GM19324 (cell line): ENCODE measurements around the gene JUP.
"Not testable (repeated sequence)": the region's sequence is repeated elsewhere in the genome, so short reads cannot be mapped to it uniquely, and the experiment has no call there.

Experiments
- ATAC-seq: cut with Tn5 transposase; IDR thresholded peaks from one replicate; pipeline ENCODE4 v1.9.1; 2021; ENCODE audit warnings: mild to moderate bottlenecking, moderate library complexity; ENCODE audit not compliant: unreplicated experiment, low FRiP score

Gene JUP

GRCh38 chr17:41786227-41787020 is at the start of gene JUP:
JUP (minus strand) TSS chr17:41786711; CDS start chr17:41771854, 14,857 bp downstream.
- no peak for ATAC-seq

- peak; percentile 75 for ATAC-seq
Measured at GRCh38 chr17:41835800-41836549, 49.5 kb upstream of the JUP start, which contains the start of gene NT5C3B. NT5C3B (minus strand) TSS chr17:41836232; CDS start chr17:41836193, 39 bp downstream.

- ATAC-seq = peak; percentile 25
Measured at GRCh38 chr17:41835214-41835799, 48.8 kb upstream of the JUP start.

GRCh38 chr17:41829961-41830360 is 43.5 kb upstream of the JUP start:
- ATAC-seq = not testable (repeated sequence)

- no peak for ATAC-seq
Measured at GRCh38 chr17:41825175-41825845, 38.8 kb upstream of the JUP start.

- no peak for ATAC-seq
Measured at GRCh38 chr17:41824086-41824485, 37.6 kb upstream of the JUP start.

- no peak for ATAC-seq
Measured at GRCh38 chr17:41823580-41823979, 37.1 kb upstream of the JUP start.

- ATAC-seq = no peak
Measured at GRCh38 chr17:41823141-41823524, 36.6 kb upstream of the JUP start.

- ATAC-seq = no peak
Measured at GRCh38 chr17:41822216-41823140, 36.0 kb upstream of the JUP start.

GRCh38 chr17:41821776-41822175 is 35.3 kb upstream of the JUP start:
- no peak for ATAC-seq

- no peak for ATAC-seq
Measured at GRCh38 chr17:41818024-41818423, 31.5 kb upstream of the JUP start.

- no peak for ATAC-seq
Measured at GRCh38 chr17:41816637-41817320, 30.3 kb upstream of the JUP start.

- no peak for ATAC-seq
Measured at GRCh38 chr17:41814195-41814594, 27.7 kb upstream of the JUP start.

GRCh38 chr17:41813699-41814124 is 27.2 kb upstream of the JUP start:
- no peak for ATAC-seq

GRCh38 chr17:41813152-41813680 is 26.7 kb upstream of the JUP start:
- ATAC-seq = no peak

GRCh38 chr17:41812381-41813151 is 26.1 kb upstream of the JUP start, which contains the start of gene FKBP10:
FKBP10 (plus strand) TSS chr17:41813004; CDS start chr17:41813035, 31 bp downstream.
- ATAC-seq = no peak

GRCh38 chr17:41811549-41812380 is 25.3 kb upstream of the JUP start, which contains the start of gene P3H4:
P3H4 (minus strand) TSS chr17:41811949; CDS start chr17:41811915, 34 bp downstream.
- peak; percentile 48 for ATAC-seq
